OCI-LY7 (cell line): ENCODE results near the gene RHOU.

Experiments used
- CTCF ChIP-seq: fragments of 200-600 bp; sonication (generic); conservative IDR thresholded peaks from 2 replicates; pipeline ENCODE4 v1.5.1; 2014; ENCODE audit warnings: mild to moderate bottlenecking, antibody characterized with exemption, low read length, moderate library complexity, mixed read lengths
- EZH2phosphoT487 ChIP-seq: fragments of 200-600 bp; sonication (generic); IDR thresholded peaks from 2 replicates; pipeline ENCODE4 v1.6.1; 2018; ENCODE audit warnings: low read depth, borderline replicate concordance, mild to moderate bottlenecking, mixed run types, antibody characterized with exemption, low read length, moderate library complexity, mixed read lengths

GRCh38 chr1:228794810-228795209 lies 59.5 kb downstream of the RHOU start:
- TF ChIP-seq CTCF (no peak), EZH2phosphoT487 (no peak)
